ENCODE data around the gene A1CF. TPM values are rescaled to one million over a fixed set of nuclear protein-coding genes. Genes with fewer than 3 reads are reported as not detected.

A1CF gene
- total RNA-seq, 2 donors from 2014 or later = not detected

DNA sequence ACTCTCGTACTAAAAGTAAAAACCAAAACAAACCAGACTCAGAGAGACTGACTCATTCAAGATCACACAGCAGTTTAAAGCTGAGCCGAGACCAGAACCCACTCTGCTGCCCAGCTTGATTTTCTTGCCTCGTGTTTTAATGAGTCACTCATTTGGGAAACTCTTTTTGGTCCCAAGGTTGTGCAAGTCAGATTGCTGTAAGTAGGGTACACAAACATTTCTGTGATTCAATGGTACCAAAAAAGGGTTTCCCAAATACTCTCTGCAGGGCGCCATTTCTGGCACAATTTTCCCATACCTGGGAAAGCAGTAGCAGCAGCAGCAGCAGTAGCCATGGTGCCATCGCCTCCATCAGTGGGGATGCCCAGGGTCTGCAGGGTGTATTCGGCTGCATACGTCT is 75.8 kb downstream of the A1CF start:
- no peaks in the 10 kb centered on the region for H3K27me3 ChIP-seq
- no peak for DNase-seq (ENCODE audit: low spot score)
- H3K4me1 ChIP-seq = no peaks in the 10 kb centered on the region
- H3K36me3 ChIP-seq = no peaks in the 10 kb centered on the region
- no peak for TF ChIP-seq CTCF (IDR thresholded peaks at IDR 0.05)
- H3K9me3 ChIP-seq = no peaks in the 10 kb centered on the region
- no peak overlapping the region for H3K4me3 ChIP-seq
- H3K27ac ChIP-seq = no peak overlapping the region

- no peaks in the 10 kb centered on the region for H3K36me3 ChIP-seq
These were observed 77.3 kb downstream of the A1CF start for GRCh38 chr10:50807851-50808776.

DNA sequence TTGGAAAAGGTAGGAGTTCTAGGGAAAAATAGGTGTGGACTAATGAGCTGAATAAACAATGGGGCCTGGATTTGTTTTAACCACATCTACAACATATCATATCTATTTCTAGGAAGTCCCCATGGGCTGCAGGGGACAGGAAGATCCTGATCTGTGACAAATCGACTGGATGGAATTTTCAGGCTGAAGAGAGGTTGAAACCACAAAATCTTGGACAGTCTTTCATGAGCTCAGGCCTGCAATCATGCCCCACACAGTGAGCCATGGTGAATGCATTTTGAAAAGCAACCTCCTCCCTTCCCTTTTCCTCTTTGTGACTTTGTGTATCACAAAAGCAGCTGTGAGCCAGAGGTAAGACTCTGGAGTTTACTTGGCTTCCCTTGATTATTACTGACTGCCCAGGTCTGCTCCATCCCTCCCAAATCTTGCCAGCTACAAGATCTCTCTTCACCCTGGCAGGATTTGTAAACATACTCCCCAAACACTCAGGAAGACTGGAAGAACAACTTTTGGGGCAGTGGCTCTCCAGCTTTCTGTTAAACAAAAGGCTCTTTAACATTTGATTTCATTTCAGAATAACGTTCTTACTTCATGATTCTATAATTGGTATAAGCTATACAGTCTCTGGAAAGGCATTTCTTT is 79.3 kb downstream of the A1CF start:
- Histone ChIP-seq H3K9me3 (no peaks in the 10 kb centered on the region), H3K4me1 (no peaks in the 10 kb centered on the region), H3K27me3 (no peaks in the 10 kb centered on the region), H3K4me3 (no peak overlapping the region), H3K27ac (no peak overlapping the region), H3K36me3 (no peaks in the 10 kb centered on the region)
- no peak for TF ChIP-seq CTCF (IDR thresholded peaks at IDR 0.05)
- no peak for DNase-seq (ENCODE audit: low spot score)

More at GRCh38 chr10:50807851-50808776, 77.3 kb downstream of the A1CF start:
- H3K27ac ChIP-seq = no peak overlapping the region
- H3K9me3 ChIP-seq = no peaks in the 10 kb centered on the region
- no peak for TF ChIP-seq CTCF (IDR thresholded peaks at IDR 0.05)
- no peaks in the 10 kb centered on the region for H3K4me1 ChIP-seq
- DNase-seq (ENCODE audit: low spot score) = no peak
- no peaks in the 10 kb centered on the region for H3K27me3 ChIP-seq
- no peak overlapping the region for H3K4me3 ChIP-seq

DNA sequence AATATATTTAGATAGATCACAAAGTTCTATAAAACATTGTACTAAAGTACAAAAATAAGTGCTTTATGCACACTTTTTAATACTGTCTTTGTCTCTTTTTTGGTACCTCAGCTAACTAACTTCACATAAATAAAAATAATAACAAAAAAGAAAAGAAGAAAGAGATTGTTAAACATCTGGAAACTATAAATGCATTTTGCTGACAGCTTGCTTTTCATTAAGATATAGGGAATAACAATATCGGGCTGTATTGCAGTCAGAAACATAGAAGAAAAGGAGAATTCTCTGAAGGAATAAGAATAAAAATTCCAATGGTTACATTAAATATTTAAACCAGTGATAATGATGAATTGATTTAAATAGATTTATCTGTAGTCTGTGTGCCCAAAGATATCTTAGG is 85.8 kb downstream of the A1CF start:
- DNase-seq (ENCODE audit: low spot score) = no peak
- no peak for TF ChIP-seq CTCF (IDR thresholded peaks at IDR 0.05)
- Histone ChIP-seq H3K4me3 (no peak overlapping the region), H3K27me3 (no peaks in the 10 kb centered on the region), H3K4me1 (no peaks in the 10 kb centered on the region), H3K9me3 (no peaks in the 10 kb centered on the region), H3K27ac (no peak overlapping the region), H3K36me3 (no peaks in the 10 kb centered on the region)

DNA sequence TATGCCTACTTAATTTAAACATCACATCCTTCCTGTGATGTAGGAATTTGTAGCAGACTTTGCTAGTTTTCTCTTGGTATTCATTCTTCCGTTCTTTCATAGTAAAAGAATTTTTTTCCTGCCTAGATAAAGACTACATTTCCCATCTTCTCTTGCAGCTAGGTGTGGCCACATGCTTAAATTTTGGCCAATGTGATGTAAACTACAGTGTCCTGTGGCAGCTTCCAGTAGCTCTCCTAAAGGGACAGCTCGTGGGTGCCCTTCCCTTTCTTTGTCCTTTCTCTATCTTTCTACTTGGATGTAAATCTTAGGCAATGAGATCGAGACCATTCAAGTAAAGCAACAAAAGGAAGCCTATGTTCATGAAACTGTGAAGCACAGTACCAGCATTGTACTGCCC is 87.1 kb downstream of the A1CF start:
- no peaks in the 10 kb centered on the region for H3K36me3 ChIP-seq
- no peak for DNase-seq (ENCODE audit: low spot score)
- H3K27ac ChIP-seq = no peak overlapping the region
- no peaks in the 10 kb centered on the region for H3K4me1 ChIP-seq
- no peak overlapping the region for H3K4me3 ChIP-seq
- H3K9me3 ChIP-seq = no peaks in the 10 kb centered on the region
- no peaks in the 10 kb centered on the region for H3K27me3 ChIP-seq
- no peak for TF ChIP-seq CTCF (IDR thresholded peaks at IDR 0.05)

Measured in right atrium auricular region (tissue), 2 donors.